ENCODE results near the gene CPLANE1. TPM values are rescaled to one million over a fixed set of nuclear protein-coding genes. Genes with fewer than 3 reads are reported as not detected.

The CPLANE1 gene
- total RNA-seq, 2 experiments from 2014 or later, result 7.0 to 10.3 TPM

- H3K27me3 Mint-ChIP-seq, result no peaks in the 10 kb centered on the region
- H3K27ac Mint-ChIP-seq, result peak overlapping the region; percentile 88
- peak overlapping the region; percentile 72 for H3K4me3 Mint-ChIP-seq
- H3K36me3 Mint-ChIP-seq, result peaks cover 27% of the 10 kb centered on the region
- DNase-seq (peak; percentile 39), ATAC-seq (ENCODE audit: low read depth) (peak; percentile 81)
- POLR2A ChIA-PET, result interaction anchor here (0.6 to 1.3 kb wide), 3 partner anchors 11 to 220 kb away, joined by 3 read pairs; no protein-coding TSS in a partner anchor
- H3K9me3 Mint-ChIP-seq, result no peaks in the 10 kb centered on the region
- peaks cover 18% of the 10 kb centered on the region for H3K4me1 Mint-ChIP-seq
These were observed 51.7 kb downstream of the CPLANE1 start for GRCh38 chr5:37197340-37198050.

GRCh38 chr5:37190592-37190991 lies 58.6 kb downstream of the CPLANE1 start:
- Mint-ChIP-seq H3K4me1 (no peaks in the 10 kb centered on the region), H3K27ac (no peak overlapping the region), H3K27me3 (no peaks in the 10 kb centered on the region), H3K4me3 (no peak overlapping the region), H3K9me3 (no peaks in the 10 kb centered on the region), H3K36me3 (peaks cover 12% of the 10 kb centered on the region)
- ATAC-seq (ENCODE audit: low read depth) (no peak), DNase-seq (no peak)
- POLR2A ChIA-PET, result no interaction called here

GRCh38 chr5:37189355-37189754 lies 59.8 kb downstream of the CPLANE1 start:
- POLR2A ChIA-PET, result no interaction called here
- H3K27ac Mint-ChIP-seq, result no peak overlapping the region
- no peaks in the 10 kb centered on the region for H3K27me3 Mint-ChIP-seq
- H3K9me3 Mint-ChIP-seq, result no peaks in the 10 kb centered on the region
- ATAC-seq (ENCODE audit: low read depth), result no peak
- H3K4me3 Mint-ChIP-seq, result no peak overlapping the region
- H3K4me1 Mint-ChIP-seq, result no peaks in the 10 kb centered on the region
- no peak for DNase-seq
- peaks cover 10% of the 10 kb centered on the region for H3K36me3 Mint-ChIP-seq

GRCh38 chr5:37187465-37187977 lies 61.7 kb downstream of the CPLANE1 start:
- no peak overlapping the region for H3K4me3 Mint-ChIP-seq
- no peak for DNase-seq
- H3K27me3 Mint-ChIP-seq, result no peaks in the 10 kb centered on the region
- H3K36me3 Mint-ChIP-seq, result peaks cover 19% of the 10 kb centered on the region
- POLR2A ChIA-PET, result no interaction called here
- H3K27ac Mint-ChIP-seq, result no peak overlapping the region
- no peak for ATAC-seq (ENCODE audit: low read depth)
- H3K9me3 Mint-ChIP-seq, result no peaks in the 10 kb centered on the region
- H3K4me1 Mint-ChIP-seq, result no peaks in the 10 kb centered on the region

- H3K36me3 Mint-ChIP-seq, result peaks cover 19% of the 10 kb centered on the region
- no peak for ATAC-seq (ENCODE audit: low read depth)
- no peak overlapping the region for H3K27ac Mint-ChIP-seq
- POLR2A ChIA-PET, result no interaction called here
- no peaks in the 10 kb centered on the region for H3K27me3 Mint-ChIP-seq
- no peaks in the 10 kb centered on the region for H3K9me3 Mint-ChIP-seq
- peaks cover 3% of the 10 kb centered on the region for H3K4me1 Mint-ChIP-seq
- no peak for DNase-seq
- H3K4me3 Mint-ChIP-seq, result no peak overlapping the region
These were observed 64.3 kb downstream of the CPLANE1 start for GRCh38 chr5:37184748-37185364.

GRCh38 chr5:37182667-37183066 lies 66.5 kb downstream of the CPLANE1 start:
- Mint-ChIP-seq H3K4me1 (peaks cover 3% of the 10 kb centered on the region), H3K36me3 (peaks cover 19% of the 10 kb centered on the region), H3K27me3 (no peaks in the 10 kb centered on the region), H3K9me3 (no peaks in the 10 kb centered on the region), H3K4me3 (no peak overlapping the region), H3K27ac (no peak overlapping the region)
- no peak for ATAC-seq (ENCODE audit: low read depth)
- POLR2A ChIA-PET, result no interaction called here
- no peak for DNase-seq

- ATAC-seq (ENCODE audit: low read depth) (no peak), DNase-seq (no peak)
- Mint-ChIP-seq H3K9me3 (no peaks in the 10 kb centered on the region), H3K27ac (no peak overlapping the region), H3K27me3 (no peaks in the 10 kb centered on the region), H3K4me3 (no peak overlapping the region), H3K4me1 (no peaks in the 10 kb centered on the region), H3K36me3 (peaks cover 19% of the 10 kb centered on the region)
- POLR2A ChIA-PET, result no interaction called here
These were observed 74.2 kb downstream of the CPLANE1 start for GRCh38 chr5:37174928-37175327.

GRCh38 chr5:37172957-37173356 lies 76.2 kb downstream of the CPLANE1 start:
- Mint-ChIP-seq H3K4me3 (no peak overlapping the region), H3K27me3 (no peaks in the 10 kb centered on the region), H3K4me1 (no peaks in the 10 kb centered on the region), H3K36me3 (peaks cover 25% of the 10 kb centered on the region), H3K9me3 (no peaks in the 10 kb centered on the region), H3K27ac (no peak overlapping the region)
- ATAC-seq (ENCODE audit: low read depth) (no peak), DNase-seq (no peak)
- POLR2A ChIA-PET, result no interaction called here

- Mint-ChIP-seq H3K9me3 (no peaks in the 10 kb centered on the region), H3K4me3 (no peak overlapping the region), H3K27ac (no peak overlapping the region), H3K4me1 (no peaks in the 10 kb centered on the region), H3K27me3 (no peaks in the 10 kb centered on the region), H3K36me3 (peaks cover 25% of the 10 kb centered on the region)
- DNase-seq (no peak), ATAC-seq (ENCODE audit: low read depth) (no peak)
- POLR2A ChIA-PET, result no interaction called here
These were observed 78.3 kb downstream of the CPLANE1 start for GRCh38 chr5:37170856-37171255.

GRCh38 chr5:37166197-37166596 lies 83.0 kb downstream of the CPLANE1 start:
- Mint-ChIP-seq H3K36me3 (peaks cover 18% of the 10 kb centered on the region), H3K4me1 (no peaks in the 10 kb centered on the region), H3K27ac (no peak overlapping the region), H3K27me3 (no peaks in the 10 kb centered on the region), H3K4me3 (no peak overlapping the region), H3K9me3 (no peaks in the 10 kb centered on the region)
- DNase-seq (no peak), ATAC-seq (ENCODE audit: low read depth) (no peak)
- POLR2A ChIA-PET, result no interaction called here

GRCh38 chr5:37165761-37166160 lies 83.4 kb downstream of the CPLANE1 start:
- POLR2A ChIA-PET, result no interaction called here
- no peak for ATAC-seq (ENCODE audit: low read depth)
- no peak for DNase-seq
- H3K9me3 Mint-ChIP-seq, result no peaks in the 10 kb centered on the region
- H3K27ac Mint-ChIP-seq, result no peak overlapping the region
- H3K4me3 Mint-ChIP-seq, result no peak overlapping the region
- H3K27me3 Mint-ChIP-seq, result no peaks in the 10 kb centered on the region
- H3K36me3 Mint-ChIP-seq, result peaks cover 18% of the 10 kb centered on the region
- no peaks in the 10 kb centered on the region for H3K4me1 Mint-ChIP-seq

GRCh38 chr5:37153661-37154060 lies 95.5 kb downstream of the CPLANE1 start:
- H3K4me1 Mint-ChIP-seq, result peaks cover 6% of the 10 kb centered on the region
- H3K27me3 Mint-ChIP-seq, result no peaks in the 10 kb centered on the region
- POLR2A ChIA-PET, result no interaction called here
- H3K4me3 Mint-ChIP-seq, result no peak overlapping the region
- H3K36me3 Mint-ChIP-seq, result peaks cover 20% of the 10 kb centered on the region
- ATAC-seq (ENCODE audit: low read depth) (no peak), DNase-seq (no peak)
- no peak overlapping the region for H3K27ac Mint-ChIP-seq
- no peaks in the 10 kb centered on the region for H3K9me3 Mint-ChIP-seq

GRCh38 chr5:37146896-37147295 lies 102.3 kb downstream of the CPLANE1 start:
- ATAC-seq (ENCODE audit: low read depth) (no peak), DNase-seq (no peak)
- POLR2A ChIA-PET, result interaction anchor here (0.5 kb wide), 1 partner anchor 11 kb away, joined by 6 read pairs; no protein-coding TSS in a partner anchor
- Mint-ChIP-seq H3K27me3 (no peaks in the 10 kb centered on the region), H3K27ac (no peak overlapping the region), H3K36me3 (peaks cover 35% of the 10 kb centered on the region), H3K4me3 (no peak overlapping the region), H3K4me1 (no peaks in the 10 kb centered on the region), H3K9me3 (peaks cover 5% of the 10 kb centered on the region)

- Mint-ChIP-seq H3K27me3 (no peaks in the 10 kb centered on the region), H3K9me3 (peaks cover 26% of the 10 kb centered on the region), H3K36me3 (peaks cover 46% of the 10 kb centered on the region), H3K4me1 (no peaks in the 10 kb centered on the region), H3K4me3 (no peak overlapping the region), H3K27ac (no peak overlapping the region)
- POLR2A ChIA-PET, result no interaction called here
- ATAC-seq (ENCODE audit: low read depth) (no peak), DNase-seq (no peak)
These were observed 112.5 kb downstream of the CPLANE1 start for GRCh38 chr5:37136694-37137093.

Data from activated naive CD8-positive, alpha-beta T cell treated with anti-CD3 and anti-CD28 coated beads, Interleukin-2, amount 10 ng/mL, durations not matched to agents 7 days and 5 days (primary cell).